Inferior parietal cortex (tissue), 1 donor: ENCODE results near the gene DAZL.
A peak's percentile ranks its signal among the peaks of the same experiment; 100 is the strongest.

Source experiments
- DNase-seq: peaks from one replicate; pipeline ENCODE4 v3.0.0-alpha.2; 2016; ENCODE audit errors: extremely low spot score

DAZL gene

DNA sequence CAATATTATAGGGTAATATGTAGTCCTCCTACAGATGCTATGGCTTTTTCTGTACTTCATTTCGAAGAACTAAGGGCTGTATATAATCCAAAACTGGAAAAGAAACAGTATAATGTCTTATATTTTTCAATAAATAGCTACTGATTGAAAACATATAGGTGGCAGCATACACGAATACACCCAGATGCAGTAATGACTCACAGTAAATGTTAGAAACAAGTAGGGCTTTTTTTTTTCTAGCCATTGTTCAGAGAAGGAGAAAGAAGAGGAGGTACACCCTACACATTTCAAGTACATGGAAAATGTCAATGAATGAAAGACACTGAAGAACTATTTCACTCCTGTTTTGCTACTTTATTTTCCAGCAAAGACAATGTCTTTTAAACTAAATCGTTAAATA is 9.4 kb downstream of the DAZL start:
- no peak for DNase-seq

DNA sequence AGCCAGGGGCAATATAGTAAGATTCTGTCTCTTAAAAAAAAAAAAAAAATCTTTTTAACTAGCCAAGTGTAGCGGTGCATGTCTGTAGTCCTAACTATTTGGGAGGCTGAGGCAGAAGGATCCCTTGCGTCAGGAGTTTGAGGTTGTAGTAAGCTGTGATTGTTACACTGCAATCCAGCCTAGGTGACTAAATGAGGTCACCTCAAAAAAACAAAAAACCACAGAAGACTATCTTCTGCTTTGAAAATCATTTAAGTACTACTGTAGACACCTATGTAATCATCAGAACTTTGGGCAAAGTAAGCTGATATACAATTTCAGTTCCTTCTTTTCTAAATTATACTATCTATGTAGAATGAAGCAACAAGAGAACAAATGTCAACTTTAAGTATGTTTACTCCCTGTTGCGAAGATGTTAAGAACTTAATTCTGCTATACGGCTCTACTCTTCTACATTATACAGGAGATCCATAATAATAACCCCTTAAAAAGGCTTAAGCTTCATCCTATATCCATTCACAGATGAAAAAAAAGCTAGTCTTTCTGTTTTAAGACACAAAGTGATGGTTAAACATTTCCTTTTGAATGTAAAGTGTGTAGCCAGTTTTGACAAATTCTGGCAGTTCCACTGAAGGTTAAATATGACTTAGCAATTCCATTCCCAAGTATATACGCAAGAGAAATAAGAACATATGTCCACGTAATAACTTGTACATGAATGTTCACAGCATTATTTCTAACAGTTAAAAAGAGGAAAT is 15.2 kb downstream of the DAZL start:
- DNase-seq: no peak

DNA sequence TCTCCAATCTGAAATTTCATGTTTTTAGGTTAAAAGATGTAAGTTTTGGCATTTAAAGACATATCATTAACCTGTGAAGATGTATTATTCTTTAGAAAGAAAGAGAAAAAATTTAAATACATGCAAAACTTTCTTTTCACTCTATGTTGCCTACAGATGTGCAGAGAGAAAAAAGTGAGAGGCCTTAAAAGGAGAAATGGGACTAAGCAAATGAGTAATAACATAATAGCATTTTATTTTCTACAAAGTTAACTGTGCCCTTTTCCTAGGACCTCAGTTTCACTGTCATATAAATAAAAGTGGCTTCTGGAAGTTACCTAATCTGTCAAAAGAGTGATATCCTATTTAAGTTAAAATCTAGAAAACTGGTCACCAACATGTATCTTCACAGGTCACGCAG is 16.1 kb downstream of the DAZL start:
- DNase-seq: no peak

DNA sequence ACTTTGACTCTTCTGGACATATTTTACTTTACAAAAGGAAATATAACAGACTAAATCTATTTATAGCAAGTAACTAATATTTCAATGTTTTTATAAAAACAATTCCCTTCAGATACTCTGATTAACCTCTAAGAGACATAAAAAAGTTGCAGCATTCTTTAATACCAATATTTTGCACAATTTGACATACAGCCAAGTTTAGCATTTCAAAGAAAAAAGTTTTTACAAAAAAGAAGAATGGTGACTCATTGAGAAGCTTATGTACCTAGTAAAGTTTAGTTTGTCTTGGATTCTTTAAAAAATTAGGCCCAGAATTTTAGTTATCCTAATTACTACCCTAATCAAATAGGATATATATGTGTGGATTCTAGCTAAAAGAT is 17.6 kb downstream of the DAZL start:
- DNase-seq: no peak

DNA sequence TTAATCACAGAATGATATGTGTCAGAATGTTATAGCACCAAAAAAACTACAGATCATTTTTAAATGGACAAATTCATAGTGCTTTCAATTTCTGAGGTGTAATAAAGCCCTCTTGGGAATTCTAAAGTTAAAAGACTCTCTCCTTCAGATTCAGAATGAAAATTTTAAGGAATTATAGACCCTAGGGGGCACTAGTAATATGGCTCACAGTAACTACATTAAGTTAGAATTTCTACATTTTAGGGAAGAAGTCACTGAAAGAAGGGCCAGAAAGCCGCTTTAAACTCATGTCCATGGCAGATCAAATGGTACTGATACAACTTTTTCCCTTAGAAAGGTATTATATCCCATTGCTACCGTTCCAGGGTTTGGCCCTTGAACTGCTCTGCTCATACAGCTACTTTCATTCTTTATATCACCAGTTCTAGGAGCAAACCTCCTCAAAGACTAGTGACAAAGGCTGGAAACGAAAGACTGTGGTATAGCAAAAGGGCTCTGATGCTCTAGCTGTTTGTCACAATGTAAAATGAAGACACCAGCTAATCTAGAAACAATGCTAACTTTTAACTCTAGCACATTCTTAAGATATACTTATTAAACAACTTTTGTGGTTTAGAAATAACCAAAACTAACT is 18.1 kb downstream of the DAZL start:
- no peak for DNase-seq

DNA sequence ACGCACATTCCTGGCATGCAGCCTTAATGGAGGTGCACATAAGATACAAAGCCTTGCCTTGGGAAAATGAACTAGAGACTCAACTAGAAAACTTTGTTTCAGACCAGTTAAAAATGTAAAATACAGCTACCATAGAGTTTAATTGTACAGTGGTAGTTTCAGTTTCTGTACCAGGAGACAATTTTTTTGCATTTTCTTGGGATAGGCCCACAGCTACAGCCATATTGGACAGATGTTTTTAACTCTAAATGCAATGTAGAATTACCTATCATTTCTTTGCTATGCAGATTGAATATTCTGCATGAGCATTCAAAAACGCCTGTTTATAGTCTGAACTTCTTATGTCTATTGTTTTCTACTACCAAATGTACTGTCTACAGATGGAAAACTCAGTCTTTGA is 20.3 kb downstream of the DAZL start:
- DNase-seq: no peak

DNA sequence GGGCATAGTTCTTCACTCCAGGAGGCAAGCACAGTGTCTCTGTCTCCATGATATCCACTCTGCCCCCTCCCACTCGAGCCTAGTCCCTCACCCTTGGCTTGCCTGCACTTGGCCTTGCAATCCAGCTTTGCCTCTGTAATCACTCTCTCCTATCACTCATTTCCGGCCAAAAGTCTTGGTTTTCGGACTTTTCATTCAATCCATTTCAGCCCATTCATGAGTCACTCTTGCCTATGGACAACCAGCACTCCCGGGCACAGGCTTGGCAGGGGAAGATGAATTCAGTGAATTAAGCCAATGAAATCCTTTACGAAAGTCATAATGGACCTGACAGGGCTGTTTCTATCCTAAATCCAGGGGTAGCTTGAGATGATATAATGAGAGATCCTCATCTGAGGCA is 21.7 kb downstream of the DAZL start:
- no peak for DNase-seq

DNA sequence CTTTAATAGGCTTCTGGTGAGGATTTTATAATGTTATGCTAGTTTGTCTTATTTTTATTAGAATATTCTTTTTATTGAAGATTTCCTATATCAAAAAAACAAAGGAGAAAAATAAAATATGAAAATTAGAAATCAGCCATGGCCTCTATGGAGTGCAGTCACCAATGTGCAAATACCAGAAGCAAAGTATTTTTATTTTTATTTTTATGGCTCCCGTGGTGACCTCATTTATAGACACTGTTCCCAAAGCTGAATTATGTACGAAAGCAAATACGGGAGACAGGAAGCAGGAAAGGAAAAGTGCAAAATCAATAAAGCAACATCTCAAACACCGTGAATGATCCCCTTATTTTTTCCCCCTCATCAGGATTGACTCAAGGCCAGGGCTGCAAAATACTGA is 35.1 kb downstream of the DAZL start:
- no peak for DNase-seq

DNA sequence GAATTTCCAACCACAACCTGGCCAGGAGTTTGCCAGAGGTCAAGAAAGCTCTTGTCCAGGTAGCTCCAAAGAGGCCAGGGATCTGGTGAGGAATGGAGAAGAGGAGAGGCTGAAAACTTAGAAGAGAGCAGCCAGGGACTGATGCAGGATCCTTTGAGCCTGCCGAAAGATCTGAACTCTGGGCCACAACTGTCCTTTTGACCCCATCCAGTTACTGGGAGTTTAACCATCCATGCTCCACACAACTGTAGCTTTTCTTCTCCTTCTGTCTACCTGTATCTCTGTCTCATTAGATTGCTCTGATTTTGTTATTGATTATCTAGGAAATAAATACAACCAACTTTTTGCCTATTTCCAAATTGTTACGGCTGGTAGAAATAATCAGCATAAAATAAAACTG is 36.7 kb downstream of the DAZL start:
- DNase-seq: no peak

DNA sequence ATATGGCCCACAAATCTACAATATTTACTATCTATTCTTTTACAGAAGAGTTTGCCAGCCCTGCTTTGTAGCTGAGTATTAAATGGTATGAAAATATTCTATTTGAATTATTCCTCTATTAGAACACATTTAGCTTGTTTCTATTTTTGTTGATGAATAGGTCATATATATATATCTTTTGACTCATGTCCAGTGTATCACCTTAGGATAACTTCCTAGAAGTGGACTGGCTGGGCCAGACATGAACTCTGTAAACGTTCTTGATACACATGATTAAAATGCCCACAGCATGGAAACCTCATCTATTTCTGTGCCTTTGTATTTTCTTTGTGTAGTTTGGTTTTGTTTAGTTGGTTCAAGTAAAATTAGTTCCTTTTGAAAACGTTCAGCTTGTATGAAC is 37.1 kb downstream of the DAZL start:
- no peak for DNase-seq

DNA sequence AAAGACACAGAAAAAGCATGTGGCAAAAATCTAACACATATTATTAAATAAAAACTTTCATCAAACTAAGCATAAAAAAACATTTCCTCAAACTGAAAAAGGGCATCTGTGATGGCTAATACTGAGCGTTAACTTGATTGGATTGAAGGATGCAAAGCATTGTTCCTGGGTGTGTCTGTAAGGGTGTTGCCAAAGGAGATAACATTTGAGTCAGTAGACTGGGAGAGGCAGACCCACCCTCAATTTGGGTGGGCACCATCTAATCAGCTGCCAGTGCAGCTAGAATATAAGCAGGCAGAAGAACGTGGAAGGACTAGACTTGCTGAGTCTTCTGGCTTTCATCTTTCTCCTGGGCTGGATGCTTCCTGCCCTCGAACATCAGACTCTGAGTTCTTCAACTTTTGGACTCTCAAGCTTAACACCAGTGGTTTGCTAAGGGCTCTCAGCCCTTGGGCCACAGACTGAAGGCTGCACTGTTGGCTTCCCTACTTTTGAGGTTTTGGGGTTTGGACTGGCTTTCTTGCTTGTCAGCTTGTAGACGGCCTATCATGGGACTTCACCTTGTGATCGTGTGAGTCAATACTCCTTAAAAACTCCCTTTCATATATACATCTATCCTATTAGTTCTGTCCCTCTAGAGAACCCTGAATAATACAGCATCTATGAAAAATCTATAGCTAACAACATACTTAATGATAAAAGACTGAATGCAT is 45.4 kb downstream of the DAZL start:
- no peak for DNase-seq

DNA sequence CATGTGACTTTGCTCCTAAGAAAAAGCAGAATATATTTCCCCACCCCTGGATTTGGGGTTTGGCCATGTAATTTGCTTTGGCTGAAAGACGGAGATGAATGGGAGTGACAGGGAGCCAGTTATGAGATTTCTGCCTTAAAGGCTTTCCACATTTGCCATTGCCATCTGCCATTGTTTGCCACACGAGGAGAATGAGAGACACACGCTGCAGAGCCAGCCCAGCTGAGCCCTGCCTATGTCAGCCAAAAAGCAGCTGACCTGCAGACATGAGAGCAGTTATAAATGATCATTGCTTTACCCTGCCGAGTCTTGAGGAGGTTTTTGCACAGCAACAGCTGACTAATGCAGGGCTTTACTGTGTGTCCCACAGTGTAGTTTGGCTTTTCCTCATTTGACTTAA is 51.1 kb downstream of the DAZL start:
- no peak for DNase-seq

DNA sequence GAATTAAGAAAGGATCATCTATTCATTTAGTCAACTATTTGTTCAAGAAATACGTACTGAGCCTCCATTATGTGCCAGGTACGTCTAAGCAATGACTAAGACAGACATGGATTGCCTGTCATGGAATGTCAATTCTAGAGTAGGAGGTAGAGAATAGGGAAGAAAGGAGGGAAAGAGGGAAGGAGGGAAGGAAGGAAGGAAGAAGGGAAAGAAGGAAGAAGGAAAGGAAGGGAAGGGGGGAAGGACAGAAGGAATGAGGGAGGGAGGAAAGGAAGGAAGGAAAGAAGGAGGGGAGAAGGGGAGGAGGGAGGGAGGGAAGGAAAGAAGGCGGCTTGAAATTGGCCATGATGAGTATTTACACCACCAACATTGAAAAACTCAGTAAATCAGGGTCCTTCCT is 52.5 kb downstream of the DAZL start:
- no peak for DNase-seq

DNA sequence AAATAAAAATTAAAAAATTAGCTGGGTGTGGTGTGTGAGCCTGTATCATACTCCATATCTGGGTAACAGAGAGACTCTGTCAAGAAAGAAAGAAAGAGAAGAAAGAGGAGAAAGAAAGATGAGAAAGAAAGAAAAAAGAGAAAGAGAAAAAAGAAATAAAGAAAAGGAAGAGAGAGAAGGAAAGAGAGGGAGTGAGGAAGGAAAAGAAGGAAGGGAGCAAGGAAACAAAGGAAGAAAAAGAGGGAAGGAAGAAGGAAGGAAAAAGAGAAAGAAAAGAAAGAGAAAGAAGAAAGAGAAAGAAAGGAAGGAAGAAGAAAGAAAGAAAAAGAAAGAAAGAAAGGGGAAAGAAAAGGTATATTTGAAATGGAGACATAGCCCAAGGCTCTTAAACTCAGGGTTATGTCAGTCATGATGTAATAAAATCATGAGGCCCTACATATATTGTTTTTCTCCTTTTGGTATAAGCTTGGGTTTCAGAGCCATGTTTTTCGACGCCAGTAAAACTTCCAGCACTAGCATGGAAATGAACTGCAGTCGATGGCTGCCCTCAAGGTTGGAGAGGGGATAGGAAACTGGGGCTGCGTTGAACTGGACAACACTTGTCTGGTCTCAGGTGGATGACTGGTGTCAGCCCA is 53.8 kb downstream of the DAZL start:
- DNase-seq: no peak

DNA sequence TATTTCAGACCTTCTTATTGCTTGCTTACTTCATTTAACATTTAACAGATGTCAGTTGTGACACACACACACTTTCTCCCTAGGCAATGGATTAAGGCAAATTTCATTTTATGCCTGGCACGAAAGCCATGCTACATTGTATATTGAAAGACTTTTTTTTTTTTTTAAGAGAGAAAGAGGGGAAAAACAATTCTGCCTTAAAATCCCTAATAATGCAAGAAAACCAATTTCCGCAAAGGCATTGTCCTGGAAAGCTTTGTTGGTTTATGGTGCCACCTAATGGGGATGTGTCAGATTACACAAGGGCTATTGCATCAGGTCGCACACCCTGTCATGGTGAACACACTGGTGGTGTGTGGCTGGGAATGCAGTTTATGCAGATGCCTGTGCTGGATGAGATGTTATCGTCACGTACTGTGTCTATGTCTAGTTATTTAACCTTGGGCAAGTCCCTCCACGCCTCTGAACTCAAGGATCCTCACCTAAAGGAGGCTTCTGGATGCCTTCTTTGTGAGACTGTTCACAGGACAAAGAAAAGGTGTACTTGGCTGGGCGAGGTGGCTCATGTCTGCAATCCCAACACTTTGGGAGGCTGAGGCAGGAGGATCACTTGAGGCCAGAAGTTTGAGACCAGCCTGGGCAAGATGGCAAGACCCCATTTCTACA is 54.4 kb downstream of the DAZL start:
- DNase-seq: peak; percentile 95

DNA sequence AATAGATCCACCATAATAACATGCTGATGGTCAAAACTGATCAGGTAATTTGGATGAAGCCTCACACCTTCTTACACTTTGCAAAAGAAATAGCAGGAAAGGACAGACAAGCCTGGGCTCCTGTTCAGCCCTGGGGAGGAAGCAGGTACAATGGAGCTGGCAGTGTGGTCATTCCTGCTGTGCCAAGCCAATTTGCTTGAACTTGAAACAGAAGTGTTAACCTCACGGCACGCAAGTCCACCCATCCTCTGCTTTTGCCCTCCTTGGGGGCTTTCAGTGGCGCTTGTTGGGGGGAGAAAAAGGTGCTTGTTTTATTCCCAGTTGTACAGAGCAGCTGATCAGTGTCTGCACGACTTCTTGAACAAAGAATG is 54.9 kb downstream of the DAZL start:
- no peak for DNase-seq

DNA sequence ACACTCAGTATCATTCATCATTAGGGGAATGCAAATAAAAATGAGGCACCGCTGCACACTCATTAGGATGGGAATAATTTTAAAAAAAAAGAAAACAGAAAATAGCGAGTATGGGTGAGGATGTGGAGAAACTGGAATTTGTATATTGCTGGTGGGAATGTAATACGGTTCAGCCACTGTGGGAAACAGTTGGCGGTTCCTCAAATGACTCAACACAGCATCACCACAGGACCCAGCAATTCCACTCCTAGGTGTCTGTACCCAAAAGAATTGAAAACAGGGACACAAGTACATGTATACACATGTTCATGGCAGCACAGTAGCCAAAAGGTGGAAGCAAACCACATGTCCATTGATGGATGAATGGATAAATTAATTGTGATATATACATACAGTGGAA is 56.5 kb downstream of the DAZL start:
- no peak for DNase-seq

DNA sequence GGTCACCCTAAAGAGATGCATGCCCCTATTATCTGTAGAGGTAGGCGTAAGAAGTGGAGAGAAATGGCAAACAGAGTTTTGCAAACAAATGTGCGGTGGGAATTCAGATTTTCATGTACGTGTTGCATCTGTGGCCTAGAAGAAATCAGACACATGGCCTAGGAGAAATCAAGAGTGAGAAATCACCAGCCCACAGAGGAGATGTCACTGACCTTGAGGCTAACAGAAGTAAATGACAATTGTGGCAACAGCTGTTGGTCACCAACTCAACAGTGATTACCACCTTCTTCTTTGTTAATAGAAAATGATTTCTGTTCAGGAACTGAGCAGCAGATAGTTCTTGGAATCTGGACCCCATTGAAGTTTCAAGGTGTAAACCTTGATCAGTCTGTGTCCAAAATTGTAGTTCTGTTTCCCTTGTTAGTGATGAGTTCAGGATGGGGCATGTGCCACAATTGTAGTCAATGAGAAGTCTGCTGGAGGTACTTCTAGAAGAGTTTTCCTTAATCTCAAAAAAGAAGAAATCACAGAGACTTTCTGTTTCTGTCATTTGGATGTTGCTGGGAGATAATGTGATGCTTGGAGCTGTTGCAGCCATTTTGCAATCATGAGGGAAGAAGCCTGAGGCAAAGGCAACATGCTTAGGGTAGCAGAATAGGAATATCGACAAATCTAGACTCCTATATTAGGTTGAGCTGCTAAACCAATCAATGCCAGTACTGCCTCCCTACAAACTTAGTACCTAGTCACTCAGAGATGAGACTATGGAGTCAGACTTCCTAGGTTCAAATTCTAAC is 57.5 kb downstream of the DAZL start:
- no peak for DNase-seq

DNA sequence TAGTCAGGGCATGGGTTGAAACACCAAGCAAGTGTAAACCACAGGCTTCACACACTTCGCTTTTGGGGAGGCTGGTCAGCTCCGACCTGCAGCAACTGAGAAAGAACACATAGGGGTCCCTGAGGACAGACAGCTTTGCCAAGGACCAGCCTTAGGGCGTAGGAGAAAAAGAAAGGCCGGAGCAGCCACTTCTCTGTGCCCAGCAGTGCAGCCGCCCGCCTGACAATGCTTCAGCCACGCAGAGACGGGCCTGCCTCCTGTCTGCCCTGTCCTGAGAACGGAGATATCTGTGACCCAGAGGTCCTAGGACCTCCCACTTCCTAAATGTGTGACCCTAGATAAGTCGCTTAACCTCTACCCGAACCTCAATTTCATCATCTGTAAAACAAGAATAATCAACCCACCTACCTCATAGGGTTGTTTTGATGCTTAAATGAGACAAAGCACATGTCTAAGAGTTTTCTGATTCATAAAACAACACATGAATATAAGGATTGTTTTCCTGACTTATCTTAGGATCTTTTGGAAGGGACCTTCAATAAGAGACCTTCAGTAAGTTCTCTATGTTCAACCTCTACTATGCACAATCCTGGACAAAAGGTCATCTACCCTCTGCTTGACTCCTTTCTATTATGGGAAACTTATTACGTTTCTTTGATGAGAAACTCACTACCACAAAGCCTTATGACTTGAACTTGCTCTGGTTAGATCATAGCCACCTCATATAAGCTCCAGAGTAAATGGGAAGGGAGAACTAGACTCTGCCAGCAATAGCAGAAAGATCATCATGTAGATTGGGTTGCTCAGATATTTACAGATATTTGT is 58.8 kb downstream of the DAZL start:
- no peak for DNase-seq

DNA sequence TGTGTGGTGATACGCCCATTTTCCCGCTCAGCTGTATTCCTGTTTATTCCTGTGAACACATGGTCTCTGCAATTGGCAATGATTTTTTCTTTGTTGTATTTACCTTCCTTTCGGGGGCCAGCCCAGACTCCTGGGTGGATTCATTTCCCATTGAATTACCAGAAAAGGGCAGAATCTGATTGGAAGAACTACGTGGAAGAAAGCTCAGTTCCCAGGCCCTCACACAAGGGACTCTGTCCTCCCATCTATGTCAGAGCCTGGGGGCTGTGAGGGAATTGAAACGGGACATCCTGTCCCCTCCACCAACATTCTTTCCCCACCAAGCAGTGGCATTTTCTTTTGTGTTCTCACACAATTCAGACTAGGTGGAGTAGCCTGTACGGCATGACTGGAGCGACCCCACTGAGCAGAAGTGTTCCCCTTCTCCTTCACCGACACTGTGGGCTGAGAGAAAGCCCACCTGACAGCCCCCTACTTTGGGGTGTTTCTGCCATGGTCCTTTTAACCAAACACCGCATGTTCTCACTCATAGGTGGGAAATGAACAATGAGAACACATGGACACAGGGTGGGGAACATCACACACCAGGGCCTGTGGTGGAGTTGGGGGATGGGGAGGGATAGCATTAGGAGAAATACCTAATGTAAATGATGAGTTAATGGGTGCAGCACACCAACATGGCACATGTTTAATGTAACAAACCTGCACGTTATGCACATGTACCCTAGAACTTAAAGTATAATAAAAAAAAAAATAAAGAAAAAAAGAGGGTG is 59.6 kb downstream of the DAZL start:
- no peak for DNase-seq
